ENCODE results near the gene ZNF839. TPM values are rescaled to one million over a fixed set of nuclear protein-coding genes. Genes with fewer than 3 reads are reported as not detected.

Gene ZNF839
- total RNA-seq, 6 experiments from 2014 or later, result 3.6 to 8.7 (median 5.9) TPM

GRCh38 chr14:102318781-102319276 is 717 bp upstream of the ZNF839 start:
- ATAC-seq, result no peak
- intact Hi-C loops (cut with DNase I), result no loop called here
- H3K4me3 ChIP-seq, result peak overlapping the region; percentile 69 to 71 (median 69)
- H3K36me3 ChIP-seq, result no peaks in the 10 kb centered on the region
- no peak for DNase-seq
- H3K27me3 ChIP-seq, result no peaks in the 10 kb centered on the region
- peaks cover 0 to 41% (median 9%) of the 10 kb centered on the region in 4 donors for H3K4me1 ChIP-seq
- TF ChIP-seq POLR2A (IDR thresholded peaks at IDR 0.05) (no peak), CTCF (IDR thresholded peaks at IDR 0.05) (no peak)
- H3K27ac ChIP-seq, result peak overlapping the region; percentile 76 to 90 (median 86)
- WGBS (ENCODE audit: insufficient coverage, low coverage, low lambda C conversion rate, missing lambda C conversion rate), result 77% methylated on average over 15 of the region's 15 CpGs
- H3K9me3 ChIP-seq, result no peaks in the 10 kb centered on the region

DNA sequence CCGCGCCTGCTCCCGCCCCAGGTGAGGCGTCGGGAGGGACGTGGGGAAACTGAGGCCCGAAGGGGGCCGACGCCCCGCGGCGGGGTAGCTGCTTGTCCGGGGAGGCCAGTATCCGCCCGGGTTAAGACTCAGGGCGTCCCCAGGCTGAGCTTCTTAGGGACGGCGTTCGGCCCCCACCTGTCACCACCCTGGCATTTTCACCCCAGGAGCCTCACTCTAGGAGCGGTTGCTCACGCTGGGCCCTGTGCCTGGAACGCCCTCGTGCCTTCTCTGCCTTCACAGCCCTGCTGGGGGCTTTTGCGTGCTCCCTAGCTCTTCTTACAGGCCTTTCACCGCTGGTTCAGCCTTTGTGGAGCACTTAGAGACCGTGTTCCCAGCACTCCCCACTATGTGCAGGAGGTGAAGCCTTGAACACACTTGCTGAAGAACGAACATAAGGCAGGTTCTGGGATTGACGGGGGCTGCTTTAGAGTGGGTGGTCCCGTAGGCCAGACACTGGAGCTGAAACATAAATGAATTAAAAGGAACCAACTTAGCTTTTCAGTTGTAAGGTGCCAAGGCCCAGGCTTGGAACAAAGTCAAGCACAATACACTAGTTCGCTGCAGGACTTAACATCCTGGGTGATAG is 601 bp downstream of the ZNF839 start:
- TF ChIP-seq POLR2A (IDR thresholded peaks at IDR 0.05), result no peak
- TF ChIP-seq CTCF (IDR thresholded peaks at IDR 0.05), result no peak
- H3K9me3 ChIP-seq, result no peaks in the 10 kb centered on the region
- intact Hi-C loops (cut with DNase I), result no loop called here
- H3K4me3 ChIP-seq, result peak overlapping the region; percentile 69 to 71 (median 69)
- no peaks in the 10 kb centered on the region for H3K36me3 ChIP-seq
- peak in 2 of 3 donors; percentile 41 to 62 for DNase-seq
- peaks cover 0 to 37% (median 9%) of the 10 kb centered on the region in 4 donors for H3K4me1 ChIP-seq
- H3K27ac ChIP-seq, result peak overlapping the region; percentile 76 to 90 (median 86)
- H3K27me3 ChIP-seq, result no peaks in the 10 kb centered on the region
- peak; percentile 2 to 11 (median 4) for ATAC-seq
- 17% methylated on average over 7 of the region's 30 CpGs for WGBS (ENCODE audit: insufficient coverage, low coverage, low lambda C conversion rate, missing lambda C conversion rate)

GRCh38 chr14:102320671-102321455 is 1.3 kb downstream of the ZNF839 start:
- no peak for DNase-seq
- Histone ChIP-seq H3K36me3 (peaks cover 0 to 5% (median 0%) of the 10 kb centered on the region in 4 donors), H3K4me3 (peak overlapping the region in 2 of 3 donors; percentile 69 to 71), H3K9me3 (no peaks in the 10 kb centered on the region), H3K27ac (peak overlapping the region in 2 of 3 donors; percentile 76 to 86), H3K27me3 (no peaks in the 10 kb centered on the region), H3K4me1 (peaks cover 0 to 37% (median 9%) of the 10 kb centered on the region in 4 donors)
- WGBS (ENCODE audit: insufficient coverage, low coverage, low lambda C conversion rate, missing lambda C conversion rate), result 89% methylated on average over 12 of the region's 17 CpGs
- no peak for ATAC-seq
- intact Hi-C loops (cut with DNase I), result no loop called here
- no peak for TF ChIP-seq CTCF (IDR thresholded peaks at IDR 0.05)
- TF ChIP-seq POLR2A (IDR thresholded peaks at IDR 0.05), result no peak

- H3K4me1 ChIP-seq, result peaks cover 0 to 32% (median 9%) of the 10 kb centered on the region in 4 donors
- intact Hi-C loops (cut with DNase I), result no loop called here
These were observed 2.2 kb downstream of the ZNF839 start for GRCh38 chr14:102321456-102322422.

More at GRCh38 chr14:102321456-102322422, 2.2 kb downstream of the ZNF839 start:
- Histone ChIP-seq H3K9me3 (no peaks in the 10 kb centered on the region), H3K36me3 (peaks cover 0 to 10% (median 0%) of the 10 kb centered on the region in 4 donors), H3K4me3 (no peak overlapping the region), H3K27me3 (no peaks in the 10 kb centered on the region), H3K27ac (no peak overlapping the region)
- 86% methylated on average over 11 of the region's 12 CpGs for WGBS (ENCODE audit: insufficient coverage, low coverage, low lambda C conversion rate, missing lambda C conversion rate)
- TF ChIP-seq CTCF (IDR thresholded peaks at IDR 0.05) (no peak), POLR2A (IDR thresholded peaks at IDR 0.05) (no peak)
- ATAC-seq (no peak), DNase-seq (no peak)
